HepG2 (cell line): Measurements from ENCODE around the gene SETD3. TPM values are rescaled to one million over a fixed set of nuclear protein-coding genes. Genes with fewer than 3 reads are reported as not detected.

ENCODE experiments used
- ATAC-seq: fragments of 200-7000 bp; cut with Tn5 transposase; 3 replicates; pipeline ENCODE4 v1.9.1; 2020; ENCODE audit warnings: mild to moderate bottlenecking, moderate library complexity
- BruUV-seq: library from RNA; stranded (reverse); fragments of 400-500 nt; replicated peaks from 2 replicates; lab custom pipeline; 2021; lab: Mats Ljungman, UMichigan
- CTCF ChIA-PET: fragments of 300-600 bp; formaldehyde crosslinking; extraction: SDS; loops from one replicate; lab custom pipeline; 2021; ENCODE audit warnings: low total read pairs, inconsistent platforms, low intra/inter-chr PET ratio; lab: Yijun Ruan, JAX
- POLR2A ChIA-PET: fragments of 350-600 bp; sonication (Branson Sonifier 250); formaldehyde crosslinking; loops from one replicate; lab custom pipeline; 2020; ENCODE audit warnings: antibody characterized with exemption, inconsistent platforms; lab: Yijun Ruan, JAX
- DNase-seq: peaks from one replicate; pipeline ENCODE4 v3.0.0-alpha.2; 2015; ENCODE audit warnings: low spot score
- FAIRE-seq: peaks from 3 replicates; lab custom pipeline; 2011; peaks lifted over from hg19 to GRCh38; lab: Jason Lieb, UNC
- H2AFZ ChIP-seq: one replicate; pipeline ENCODE4 v1.6.1; 2011; ENCODE audit warnings: low read length, inconsistent platforms
- H3K27ac ChIP-seq: fragments of 300-600 bp; 3 replicates; pipeline ENCODE4 v1.8.0; 2011; ENCODE audit warnings: mixed run types, mild to moderate bottlenecking, mixed read lengths, low read length, inconsistent platforms; ENCODE audit not compliant: insufficient read depth; ENCODE audit errors: extremely low read length
- H3K27me3 ChIP-seq, 2 experiments: fragments of 200-600 bp in 1 of 2; 2 replicates in 1 of 2; 3 replicates in 1 of 2; pipeline versions ENCODE4 v1.6.0 to v1.8.0; 2011; ENCODE audit warnings: low read length in 2 of 2, mild to moderate bottlenecking in 2 of 2, moderate library complexity in 2 of 2, inconsistent platforms in 1 of 2; ENCODE audit not compliant: insufficient read depth in 2 of 2, control insufficient read depth in 1 of 2
- H3K36me3 ChIP-seq, 2 experiments: fragments of 200-600 bp in 1 of 2; replicated peaks in 1 of 2; 2 replicates in 1 of 2; 3 replicates in 1 of 2; pipeline versions ENCODE4 v1.5.1 to v1.8.0; 2011; ENCODE audit warnings: low read length in 2 of 2, inconsistent platforms in 1 of 2; ENCODE audit not compliant: insufficient read depth in 2 of 2, control insufficient read depth in 1 of 2
- H3K4me1 ChIP-seq: 2 replicates; pipeline ENCODE4 v1.5.1; 2012; ENCODE audit warnings: low read length, inconsistent platforms; ENCODE audit not compliant: insufficient read depth
- H3K4me2 ChIP-seq: 2 replicates; pipeline ENCODE4 v1.6.0; 2011; ENCODE audit warnings: low read depth, low read length, inconsistent platforms
- H3K4me3 ChIP-seq, 3 experiments: fragments of 200-600 bp in 1 of 3; sonication (generic), shearing (Covaris generic) in 1 of 3; replicated peaks in 1 of 3; 2 replicates each; pipeline ENCODE4 v1.5.1; 2011 to 2016; ENCODE audit warnings: low read length in 3 of 3, inconsistent platforms in 2 of 3, low read depth in 2 of 3, mild to moderate bottlenecking in 2 of 3, control low read depth in 1 of 3, mixed read lengths in 1 of 3; ENCODE audit not compliant: insufficient read depth in 1 of 3
- H3K79me2 ChIP-seq: one replicate; pipeline ENCODE4 v1.6.1; 2011; ENCODE audit warnings: low read length, inconsistent platforms; ENCODE audit not compliant: insufficient read depth
- H3K9ac ChIP-seq: 2 replicates; pipeline ENCODE4 v1.6.0; 2011; ENCODE audit warnings: mild to moderate bottlenecking, low read depth, low read length, inconsistent platforms; ENCODE audit not compliant: insufficient read depth
- H3K9me3 ChIP-seq: 2 replicates; pipeline ENCODE4 v1.5.1; 2012; ENCODE audit warnings: mild to moderate bottlenecking, low read length
- H4K20me1 ChIP-seq: 2 replicates; pipeline ENCODE4 v1.6.0; 2011; ENCODE audit warnings: inconsistent platforms, mild to moderate bottlenecking, low read length, moderate library complexity; ENCODE audit not compliant: insufficient read depth
- AGO2 ChIP-seq: fragments of 200-400 bp; formaldehyde crosslinking; optimal IDR thresholded peaks from 2 replicates; pipeline ENCODE3; 2017; ENCODE audit warnings: mild to moderate bottlenecking, low read depth, low read length, moderate library complexity
- CBX5 ChIP-seq: sonication (generic); formaldehyde crosslinking; IDR thresholded peaks from 2 replicates; pipeline ENCODE4 v1.4.0; 2020; ENCODE audit warnings: missing genetic modification reagents, borderline replicate concordance
- DMAP1 ChIP-seq: IDR thresholded peaks from 2 replicates; pipeline ENCODE4 v1.6.1; 2016
- GATAD1 ChIP-seq: IDR thresholded peaks from 2 replicates; pipeline ENCODE4 v1.6.1; 2016; ENCODE audit warnings: missing genetic modification reagents, missing compliant biosample characterization
- HNF4A ChIP-seq: sonication (generic); formaldehyde crosslinking; IDR thresholded peaks from 2 replicates; pipeline ENCODE4 v1.4.0; 2020; ENCODE audit warnings: missing genetic modification reagents
- KLF15 ChIP-seq: sonication (generic); formaldehyde crosslinking; IDR thresholded peaks from 2 replicates; pipeline ENCODE4 v1.8.1; 2023; ENCODE audit warnings: borderline replicate concordance, mild to moderate bottlenecking, inconsistent platforms, missing genetic modification reagents, mixed read lengths
- MYC ChIP-seq: sonication (generic); formaldehyde crosslinking; IDR thresholded peaks from 2 replicates; pipeline ENCODE4 v1.9.0; 2021; ENCODE audit warnings: missing genetic modification reagents, borderline replicate concordance
- NR2F6 ChIP-seq, 2 experiments: IDR thresholded peaks; 2 replicates each; pipeline ENCODE4 v1.6.1; 2016; ENCODE audit warnings: antibody characterized with exemption in 1 of 2, mild to moderate bottlenecking in 1 of 2
- PLRG1 ChIP-seq: fragments of 450-650 bp; conservative IDR thresholded peaks from 2 replicates; pipeline ENCODE4 v1.6.1; 2016
- POLR2AphosphoS5 ChIP-seq: IDR thresholded peaks from 2 replicates; pipeline ENCODE4 v1.6.1; 2012; ENCODE audit warnings: low read depth, low read length
- POLR2G ChIP-seq: fragments of 200-400 bp; formaldehyde crosslinking; IDR thresholded peaks from 2 replicates; pipeline ENCODE4 v1.6.1; 2018; ENCODE audit warnings: mild to moderate bottlenecking, low read depth, low read length, moderate library complexity
- RBM22 ChIP-seq: fragments of 200-400 bp; formaldehyde crosslinking; optimal IDR thresholded peaks from 2 replicates; pipeline ENCODE3; 2017; ENCODE audit warnings: mild to moderate bottlenecking, low read length, moderate library complexity
- RFX1 ChIP-seq: fragments of 450-650 bp; IDR thresholded peaks from 2 replicates; pipeline ENCODE4 v1.6.1; 2017
- SMAD3 ChIP-seq: sonication (generic); formaldehyde crosslinking; IDR thresholded peaks from 2 replicates; pipeline ENCODE4 v1.4.0; 2020; ENCODE audit warnings: missing genetic modification reagents
- ZFP90 ChIP-seq: sonication (generic); formaldehyde crosslinking; IDR thresholded peaks from 2 replicates; pipeline ENCODE4 v1.8.0; 2022; ENCODE audit warnings: missing genetic modification reagents, mild to moderate bottlenecking, inconsistent platforms, borderline replicate concordance
- ZNF414 ChIP-seq: sonication (generic); formaldehyde crosslinking; IDR thresholded peaks from 2 replicates; pipeline ENCODE4 v1.5.0; 2020; ENCODE audit warnings: missing genetic modification reagents
- ZNF441 ChIP-seq: sonication (generic); formaldehyde crosslinking; IDR thresholded peaks from 2 replicates; pipeline ENCODE4 v1.7.0; 2021; ENCODE audit warnings: missing genetic modification reagents, borderline replicate concordance
- ZNF557 ChIP-seq: sonication (generic); formaldehyde crosslinking; IDR thresholded peaks from 2 replicates; pipeline ENCODE4 v1.4.0; 2020; ENCODE audit warnings: missing genetic modification reagents
- ZNF749 ChIP-seq: sonication (generic); formaldehyde crosslinking; IDR thresholded peaks from 2 replicates; pipeline ENCODE4 v1.8.0; 2022; ENCODE audit warnings: mild to moderate bottlenecking, missing genetic modification reagents, moderate library complexity, borderline replicate concordance
- WGBS: methylation state at CpG from one replicate; pipeline ENCODE4 v1.1.6; 2017; ENCODE audit warnings: low lambda C conversion rate; 5-methylcytosine and 5-hydroxymethylcytosine counted together
- in situ Hi-C: cut with HindIII; loops from 2 replicates; pipeline ENCODE4 v1.10.0; 2017; ENCODE audit warnings: low pct_unique_long_range_greater_than_20kb; ENCODE audit not compliant: extremely low pct_ligation_motif_present
- intact Hi-C: fragments of 100-400 bp; cut with micrococcal nuclease; formaldehyde crosslinking; loops from one replicate; pipeline ENCODE4 v1.10.0; 2022; ENCODE audit not compliant: unreplicated experiment
- polyA plus RNA-seq, 8 experiments: library from polyadenylated mRNA; depleted of rRNA in 3 of 8; stranded (reverse) in 7 of 8; unstranded in 1 of 8; fragments of >200 nt; fragmentation: Illumina TruSeq in 4 of 8; extraction: Trizol in 4 of 8; gene quantifications; 2 replicates each; pipeline versions ENCODE4 v1.2.1 to v1.2.3, GENCODE V29; 2011 to 2016; ENCODE audit warnings: low read depth in 4 of 8, missing spikeins in 1 of 8, mixed read lengths in 1 of 8; ENCODE audit not compliant: insufficient read depth in 1 of 8
- total RNA-seq, 5 experiments: library from RNA; depleted of rRNA; stranded (reverse); fragments of >200 nt; fragmentation: Illumina TruSeq; extraction: Trizol; gene quantifications; 2 replicates each; pipeline ENCODE4 v1.2.3, GENCODE V29; 2016; ENCODE audit warnings: low read depth in 1 of 5
- TF ChIP-seq, protein P1 (sequence below): sonication (generic); formaldehyde crosslinking; IDR thresholded peaks from 2 replicates; pipeline ENCODE4 v1.8.0; 2022; ENCODE audit warnings: mild to moderate bottlenecking, missing genetic modification reagents, moderate library complexity
- TF ChIP-seq, protein P2 (sequence below): IDR thresholded peaks from 2 replicates; pipeline ENCODE4 v1.6.1; 2016; ENCODE audit warnings: mild to moderate bottlenecking

SETD3 gene
- total and polyA plus RNA-seq, 2 of the 13 experiments (the other 11 are each of a cell fraction or from before 2014, with no cell fraction given): 30.3 to 67.1 TPM

- in situ Hi-C loops (no loop called here), intact Hi-C loops (no loop called here)
- ChIA-PET POLR2A (no interaction called here), CTCF (no interaction called here)
- Histone ChIP-seq H2AFZ (no peak overlapping the region), H3K9me3 (no peaks in the 10 kb centered on the region), H3K79me2 (no peaks in the 10 kb centered on the region), H3K4me1 (no peaks in the 10 kb centered on the region), H3K4me3 (no peak overlapping the region), H3K4me2 (no peak overlapping the region), H4K20me1 (peaks cover 12% of the 10 kb centered on the region; the same call in 1 of the 2 replicates), H3K36me3 (peaks cover 33 to 75% of the 10 kb centered on the region in 2 experiments; a peak in 4 of 5 replicates), H3K27me3 (no peaks in the 10 kb centered on the region), H3K9ac (no peak overlapping the region), H3K27ac (no peak overlapping the region)
- DNase-seq: no peak
- WGBS: 86% methylated on average over 6 of the region's 12 CpGs
- FAIRE-seq: no peak
- ATAC-seq: no peak
- BruUV-seq: no TSS peak
- TF ChIP-seq AGO2 (peak; percentile 51), KLF15 (no peak), SMAD3 (CRISPR knock-in tag) (no peak), HNF4A (CRISPR knock-in tag) (no peak), ZNF414 (CRISPR knock-in tag) (no peak), MYC (no peak), ZNF441 (CRISPR knock-in tag) (no peak), ZNF557 (CRISPR knock-in tag) (no peak), GATAD1 (CRISPR knock-in tag) (no peak), RFX1 (no peak), PLRG1 (no peak), RBM22 (peak; percentile 91), ZNF749 (CRISPR knock-in tag) (no peak), ZFP90 (CRISPR knock-in tag) (no peak), POLR2AphosphoS5 (0 out of 2 replicates have a peak, but pooled peaks have one; percentile 7), CBX5 (CRISPR knock-in tag) (no peak), DMAP1 (no peak), POLR2G (peak; percentile 14; the same call in 1 of the 2 replicates), NR2F6 (IDR thresholded peaks at IDR 0.05) (no peak), NR2F6 (CRISPR knock-in tag; IDR thresholded peaks at IDR 0.05) (no peak)
- TF ChIP-seq, protein P1, sequence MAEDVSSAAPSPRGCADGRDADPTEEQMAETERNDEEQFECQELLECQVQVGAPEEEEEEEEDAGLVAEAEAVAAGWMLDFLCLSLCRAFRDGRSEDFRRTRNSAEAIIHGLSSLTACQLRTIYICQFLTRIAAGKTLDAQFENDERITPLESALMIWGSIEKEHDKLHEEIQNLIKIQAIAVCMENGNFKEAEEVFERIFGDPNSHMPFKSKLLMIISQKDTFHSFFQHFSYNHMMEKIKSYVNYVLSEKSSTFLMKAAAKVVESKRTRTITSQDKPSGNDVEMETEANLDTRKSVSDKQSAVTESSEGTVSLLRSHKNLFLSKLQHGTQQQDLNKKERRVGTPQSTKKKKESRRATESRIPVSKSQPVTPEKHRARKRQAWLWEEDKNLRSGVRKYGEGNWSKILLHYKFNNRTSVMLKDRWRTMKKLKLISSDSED (CRISPR knock-in tag): no peak
- TF ChIP-seq, protein P2, sequence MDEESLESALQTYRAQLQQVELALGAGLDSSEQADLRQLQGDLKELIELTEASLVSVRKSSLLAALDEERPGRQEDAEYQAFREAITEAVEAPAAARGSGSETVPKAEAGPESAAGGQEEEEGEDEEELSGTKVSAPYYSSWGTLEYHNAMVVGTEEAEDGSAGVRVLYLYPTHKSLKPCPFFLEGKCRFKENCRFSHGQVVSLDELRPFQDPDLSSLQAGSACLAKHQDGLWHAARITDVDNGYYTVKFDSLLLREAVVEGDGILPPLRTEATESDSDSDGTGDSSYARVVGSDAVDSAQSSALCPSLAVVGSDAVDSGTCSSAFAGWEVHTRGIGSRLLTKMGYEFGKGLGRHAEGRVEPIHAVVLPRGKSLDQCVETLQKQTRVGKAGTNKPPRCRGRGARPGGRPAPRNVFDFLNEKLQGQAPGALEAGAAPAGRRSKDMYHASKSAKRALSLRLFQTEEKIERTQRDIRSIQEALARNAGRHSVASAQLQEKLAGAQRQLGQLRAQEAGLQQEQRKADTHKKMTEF (CRISPR knock-in tag): no peak
These were observed 30.9 kb upstream of the SETD3 start for GRCh38 chr14:99511421-99512109.
